GM18526 (cell line): ENCODE data around the gene ADD1.

Source experiments
- POLR2A ChIP-seq: IDR thresholded peaks from 3 replicates; pipeline ENCODE4 v1.6.1; 2011; ENCODE audit not compliant: insufficient read length; ENCODE audit errors: extremely low read depth

The ADD1 gene

DNA sequence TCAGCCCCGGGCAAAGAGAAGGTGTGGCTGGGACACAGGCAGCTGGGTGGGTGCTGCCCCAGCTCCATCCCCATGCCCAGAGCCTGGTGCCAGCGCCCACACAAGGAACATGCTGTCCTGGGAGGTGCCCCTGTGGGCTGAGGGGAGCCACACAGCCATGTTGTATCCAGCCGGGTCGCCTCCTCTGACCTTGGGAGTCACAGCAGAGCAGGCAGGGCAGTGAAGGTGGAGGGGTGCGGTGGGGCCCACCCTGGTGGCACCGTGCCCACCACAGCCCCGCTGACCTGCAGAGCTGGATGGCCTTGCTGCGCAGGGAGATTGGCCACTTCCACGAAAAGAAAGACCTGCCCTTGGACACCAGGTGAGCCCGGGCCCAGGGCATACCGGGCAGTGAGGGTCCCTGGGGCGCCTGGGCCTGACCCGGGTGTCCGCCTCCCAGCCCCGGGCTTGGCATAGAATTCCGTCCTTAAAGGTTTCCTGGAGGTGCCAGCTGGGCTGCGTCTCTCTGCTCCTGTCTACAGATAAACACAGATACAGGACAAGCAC lies 18.7 kb upstream of the ADD1 start:
- no peak for TF ChIP-seq POLR2A

DNA sequence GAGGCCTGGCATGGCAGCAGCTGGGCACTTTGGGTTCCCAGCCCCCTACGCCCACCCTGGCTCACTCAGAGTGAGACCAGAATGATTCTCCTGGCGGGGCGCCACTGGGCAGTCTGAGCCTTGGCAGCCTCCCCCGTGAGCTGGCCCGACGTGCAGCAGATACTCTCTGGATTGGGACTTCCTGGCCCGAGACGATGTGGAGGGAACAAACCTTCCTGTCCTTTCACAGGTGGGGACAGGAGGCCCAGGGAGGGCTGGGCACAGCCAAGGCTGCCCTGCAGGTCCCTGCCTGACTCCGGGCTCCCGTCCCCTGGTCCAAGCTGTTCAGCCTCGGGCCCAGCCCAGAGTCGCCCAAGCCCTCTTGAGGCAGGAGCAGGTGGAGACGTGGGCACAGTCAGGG lies 17.9 kb upstream of the ADD1 start:
- TF ChIP-seq POLR2A: no peak

DNA sequence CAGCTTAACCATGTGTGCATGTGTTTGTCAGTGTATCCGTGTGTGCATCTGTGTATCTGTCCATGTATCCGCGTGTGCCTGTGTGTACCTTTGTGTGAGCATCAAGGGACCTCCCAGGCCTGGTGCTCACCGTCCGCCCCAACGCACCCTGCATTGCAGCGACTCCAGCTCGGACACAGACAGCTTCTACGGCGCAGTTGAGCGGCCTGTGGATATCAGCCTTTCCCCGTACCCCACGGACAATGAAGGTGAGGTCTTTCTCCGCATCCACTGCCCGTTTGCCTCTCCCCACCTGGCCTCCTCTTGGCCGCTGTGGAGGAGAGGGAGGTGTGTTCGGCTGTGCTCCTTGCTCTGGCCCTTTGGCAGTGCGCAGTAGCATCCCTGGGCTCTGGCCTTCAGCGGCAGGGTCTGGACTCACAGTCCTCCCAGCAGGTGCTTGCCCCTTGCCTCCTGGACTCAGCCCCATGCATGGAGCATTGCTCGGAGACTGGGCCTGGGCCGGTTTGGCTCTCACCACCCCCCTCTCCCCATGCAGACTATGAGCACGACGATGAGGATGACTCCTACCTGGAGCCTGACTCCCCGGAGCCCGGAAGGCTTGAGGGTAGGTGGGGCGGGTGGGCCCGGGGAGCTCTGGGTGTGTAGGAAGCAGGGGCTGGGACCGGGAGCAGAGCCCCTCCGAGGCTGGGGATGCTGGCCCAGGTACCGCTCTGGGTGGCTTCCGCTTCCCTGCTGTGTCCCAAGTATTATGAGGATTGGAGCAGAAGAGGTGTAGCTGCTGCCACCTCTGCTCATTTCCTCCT lies 16.4 kb upstream of the ADD1 start:
- TF ChIP-seq POLR2A: no peak

DNA sequence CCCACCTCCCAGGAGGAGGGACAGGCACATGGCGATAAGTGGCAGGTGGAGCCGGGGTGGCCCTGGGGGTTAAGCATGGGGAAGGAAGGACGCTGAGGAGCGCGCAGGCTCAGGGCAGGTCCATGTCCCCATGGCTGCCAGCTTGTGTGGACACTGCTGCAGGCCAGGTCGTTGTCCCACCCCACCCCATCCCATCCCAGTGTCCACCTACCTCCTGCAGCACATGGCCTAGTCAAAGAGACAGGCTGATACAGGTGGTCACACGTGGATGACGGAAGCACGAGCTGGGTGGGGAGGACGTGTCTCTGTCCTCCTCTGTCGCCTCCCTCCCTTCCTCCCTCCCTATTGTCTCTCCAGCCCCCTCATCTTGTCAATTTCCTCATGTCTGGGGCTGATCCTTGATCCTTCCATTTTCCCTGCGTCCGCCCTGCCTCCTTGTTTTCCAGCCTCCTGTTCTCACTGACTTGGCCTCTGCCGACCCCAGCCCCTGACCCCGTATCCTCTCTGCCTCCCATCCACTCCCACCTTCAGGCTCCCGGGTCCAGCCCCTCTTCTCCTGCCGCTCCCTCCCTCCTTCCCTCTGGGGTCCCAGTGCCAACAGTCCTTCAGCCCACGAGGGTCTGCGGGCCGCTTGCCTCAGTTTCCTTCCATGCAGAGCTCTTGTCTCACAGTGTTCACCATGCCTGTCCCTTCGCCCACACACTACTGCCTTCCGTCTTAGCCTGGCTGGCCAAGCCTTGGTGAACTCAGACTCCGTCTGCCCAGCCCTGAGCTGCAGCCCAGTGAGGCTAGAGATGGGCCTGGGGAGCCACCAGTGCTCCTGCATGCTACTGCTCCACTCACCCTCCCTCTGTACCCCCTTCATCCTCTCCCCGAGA lies 15.5 kb upstream of the ADD1 start:
- no peak for TF ChIP-seq POLR2A

DNA sequence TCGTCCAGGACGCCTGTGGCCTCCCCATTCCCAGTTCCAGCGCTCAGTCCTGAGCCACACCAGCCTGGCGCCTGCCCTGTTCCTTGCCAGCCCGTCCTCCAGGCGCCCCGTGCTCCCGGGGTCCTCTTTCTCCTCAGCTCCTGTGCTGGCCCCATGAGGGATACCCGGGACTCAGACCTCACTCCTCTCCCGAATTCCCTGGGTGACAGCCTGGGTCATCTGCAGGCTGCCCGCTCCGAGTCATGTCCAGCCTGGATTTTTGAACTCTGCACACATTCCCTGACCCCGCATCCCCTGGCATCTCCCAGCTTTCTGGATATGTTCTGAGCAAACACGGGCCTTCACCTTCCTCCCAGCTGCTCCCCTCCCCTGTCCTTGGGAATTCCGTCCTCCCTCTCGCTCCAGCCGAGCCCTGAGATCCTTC lies 14.9 kb upstream of the ADD1 start:
- TF ChIP-seq POLR2A: no peak

DNA sequence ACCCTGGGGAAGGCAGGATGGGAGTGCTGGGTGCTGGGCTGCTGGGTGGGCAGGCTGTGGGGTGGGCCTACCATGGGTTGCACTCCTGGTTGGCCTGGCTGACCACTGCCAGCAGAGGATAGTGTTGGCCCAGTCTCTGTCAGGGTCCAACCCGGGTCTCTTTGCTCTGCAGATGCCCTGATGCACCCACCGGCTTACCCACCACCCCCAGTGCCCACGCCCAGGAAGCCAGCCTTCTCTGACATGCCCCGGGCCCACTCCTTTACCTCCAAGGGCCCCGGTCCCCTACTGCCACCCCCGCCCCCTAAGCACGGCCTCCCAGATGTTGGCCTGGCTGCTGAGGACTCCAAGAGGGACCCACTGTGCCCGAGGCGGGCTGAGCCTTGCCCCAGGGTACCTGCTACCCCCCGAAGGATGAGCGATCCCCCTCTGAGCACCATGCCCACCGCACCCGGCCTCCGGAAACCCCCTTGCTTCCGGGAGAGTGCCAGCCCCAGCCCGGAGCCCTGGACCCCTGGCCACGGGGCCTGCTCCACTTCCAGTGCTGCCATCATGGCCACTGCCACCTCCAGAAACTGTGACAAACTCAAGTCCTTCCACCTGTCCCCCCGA lies 14.2 kb upstream of the ADD1 start:
- TF ChIP-seq POLR2A: no peak

DNA sequence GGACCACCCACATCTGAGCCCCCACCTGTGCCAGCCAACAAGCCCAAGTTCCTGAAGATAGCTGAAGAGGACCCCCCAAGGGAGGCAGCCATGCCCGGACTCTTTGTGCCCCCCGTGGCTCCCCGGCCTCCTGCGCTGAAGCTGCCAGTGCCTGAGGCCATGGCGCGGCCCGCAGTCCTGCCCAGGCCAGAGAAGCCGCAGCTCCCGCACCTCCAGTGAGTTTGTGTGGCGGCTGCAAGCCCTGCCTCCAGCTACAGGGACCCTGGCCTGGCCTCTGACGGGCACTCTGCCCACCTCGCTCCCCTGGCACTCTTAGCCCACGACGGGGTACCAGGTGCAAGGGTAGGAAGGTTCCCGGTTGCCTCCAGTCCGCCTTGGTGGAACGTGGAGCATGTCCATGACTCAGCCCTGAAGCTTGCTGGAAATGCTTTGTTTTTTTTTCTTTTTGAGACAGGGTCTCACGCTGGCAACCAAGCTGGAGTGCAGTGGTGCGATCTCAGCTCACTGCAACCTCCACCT lies 13.7 kb upstream of the ADD1 start:
- no peak for TF ChIP-seq POLR2A

DNA sequence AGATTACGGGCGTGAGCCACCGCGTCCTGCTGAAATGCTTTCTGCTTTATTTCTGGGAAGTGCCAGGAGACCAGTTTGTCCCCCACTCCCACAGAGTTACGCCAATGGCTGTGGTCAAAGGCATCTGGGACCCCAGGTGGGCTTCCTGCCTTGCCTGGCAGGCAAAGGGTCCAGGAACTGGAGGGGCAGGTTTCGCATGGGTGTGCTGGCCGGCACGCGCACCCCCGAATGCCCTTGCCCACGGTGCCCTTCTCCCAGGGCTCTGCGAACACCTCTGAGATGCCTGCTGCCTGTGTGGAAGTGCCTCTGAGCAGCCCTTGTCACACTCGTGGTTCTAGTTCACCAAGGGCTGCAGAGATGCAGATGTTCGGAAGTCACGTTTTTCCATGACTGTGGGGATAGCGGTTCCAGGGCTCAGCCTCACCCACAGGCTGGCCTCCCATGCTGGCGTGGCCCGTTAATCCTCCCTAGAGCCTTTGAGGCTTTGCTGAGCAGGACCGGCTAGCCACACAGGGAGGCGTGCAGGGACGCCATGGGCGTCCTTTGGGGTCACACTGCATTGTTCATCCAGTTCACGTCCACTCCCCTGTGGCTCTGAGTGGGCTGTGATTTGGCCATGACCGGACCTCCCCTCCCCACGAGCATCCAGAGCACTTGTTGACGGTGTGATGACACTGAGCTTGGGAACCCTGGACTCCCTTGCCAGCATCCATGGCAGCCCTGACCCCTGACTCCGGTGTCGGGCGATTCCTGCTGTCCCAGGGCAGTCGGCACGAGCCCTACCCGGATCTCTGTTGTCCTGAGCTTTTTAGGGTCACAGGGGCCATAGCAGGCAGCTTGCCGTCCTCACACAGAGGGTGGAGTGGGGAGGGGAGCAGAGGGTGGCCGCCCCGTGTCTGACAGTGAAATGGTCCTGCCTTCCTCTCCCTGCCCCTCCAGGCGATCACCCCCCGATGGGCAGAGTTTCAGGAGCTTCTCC lies 12.7 kb upstream of the ADD1 start:
- no peak for TF ChIP-seq POLR2A

DNA sequence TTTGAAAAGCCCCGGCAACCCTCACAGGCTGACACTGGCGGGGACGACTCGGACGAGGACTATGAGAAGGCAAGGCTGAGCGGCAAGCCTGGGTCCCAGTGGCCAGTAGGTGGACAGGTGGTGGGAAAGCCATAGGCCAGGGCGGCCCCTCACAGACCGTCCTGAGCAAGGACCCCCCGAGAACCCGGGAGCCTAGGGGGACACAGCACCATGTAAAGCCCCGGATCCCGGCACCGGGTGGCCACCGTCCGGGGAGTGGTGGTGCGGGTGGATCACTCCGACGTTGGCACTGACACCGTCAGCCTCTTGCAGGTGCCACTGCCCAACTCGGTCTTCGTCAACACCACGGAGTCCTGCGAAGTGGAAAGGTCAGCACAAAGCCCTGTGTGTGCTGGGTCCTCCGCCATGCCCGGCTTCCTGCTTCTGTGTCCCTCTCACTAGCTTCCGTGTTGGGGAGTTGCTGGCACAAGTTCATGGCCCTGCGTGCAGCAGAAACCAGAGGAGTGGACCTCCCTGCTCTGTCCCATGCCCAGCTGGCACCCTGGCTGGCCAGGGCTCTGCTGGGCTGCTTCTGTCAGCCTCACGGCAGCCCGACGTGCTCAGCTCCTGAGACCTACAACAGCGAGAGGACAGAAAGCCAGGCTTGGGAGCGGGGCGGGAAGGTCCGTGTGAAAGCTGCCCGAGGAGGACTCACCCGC lies 11.9 kb upstream of the ADD1 start:
- no peak for TF ChIP-seq POLR2A

DNA sequence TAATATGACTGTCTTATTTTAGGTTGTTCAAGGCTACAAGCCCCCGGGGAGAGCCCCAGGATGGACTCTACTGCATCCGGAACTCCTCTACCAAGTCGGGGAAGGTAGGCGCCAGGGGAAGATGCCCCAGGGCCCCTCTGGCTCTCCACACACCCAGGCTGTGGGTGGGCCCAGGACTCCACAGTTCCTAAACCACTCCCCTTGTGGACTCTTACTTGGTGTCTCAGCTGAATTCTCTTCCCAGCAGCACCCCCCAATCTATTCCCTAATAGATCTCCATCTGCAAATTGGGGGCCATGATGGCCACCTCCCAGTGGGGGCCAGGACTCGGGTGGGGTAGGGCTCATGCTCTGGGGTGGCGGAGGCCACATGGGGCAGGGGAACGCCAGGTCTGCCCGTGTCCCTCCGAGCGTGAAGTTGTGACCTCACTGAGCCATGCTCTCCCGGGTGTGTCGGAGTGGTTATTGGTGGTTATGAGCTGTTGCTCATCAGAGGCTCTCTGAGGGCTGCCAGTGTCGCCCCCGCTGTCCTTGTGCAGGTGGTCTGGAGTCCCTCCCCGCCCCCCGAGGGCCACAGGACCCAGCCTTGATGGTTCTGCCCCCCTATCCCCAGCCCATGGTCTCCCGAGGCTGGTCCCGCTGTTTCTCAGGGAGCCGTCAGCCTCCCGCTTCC lies 11.2 kb upstream of the ADD1 start:
- TF ChIP-seq POLR2A: no peak

DNA sequence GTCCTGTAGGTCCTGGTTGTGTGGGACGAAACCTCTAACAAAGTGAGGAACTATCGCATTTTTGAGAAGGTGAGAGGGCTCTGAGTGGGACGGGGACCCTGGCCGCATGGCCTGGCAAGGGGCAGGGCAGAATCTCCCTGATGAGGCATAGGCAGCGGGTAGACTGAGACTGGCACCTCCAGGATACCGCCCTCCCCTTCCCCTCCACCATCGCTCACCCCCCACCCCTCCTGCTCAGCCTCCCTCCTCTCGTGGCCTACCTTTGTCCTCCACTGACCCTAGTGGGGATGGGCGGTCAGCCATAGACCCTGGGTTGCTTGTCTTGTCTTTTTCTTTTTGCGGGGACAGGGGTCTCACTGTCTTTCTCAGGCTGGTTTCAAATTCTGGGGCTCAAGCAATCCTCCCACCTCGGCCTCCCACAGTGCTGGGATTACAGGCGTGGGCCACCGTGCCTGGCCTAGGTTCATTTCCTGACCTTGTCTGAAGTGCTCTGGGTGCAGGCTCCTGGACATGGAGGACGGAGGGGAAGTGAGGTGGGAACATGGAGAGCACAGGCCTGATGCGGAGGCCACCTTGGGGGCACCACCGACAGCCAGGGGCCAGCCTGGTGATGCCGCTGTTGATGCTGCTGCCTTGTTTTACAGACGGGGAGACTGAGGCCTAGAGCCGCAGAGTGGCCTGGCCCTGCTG lies 10.5 kb upstream of the ADD1 start:
- no peak for TF ChIP-seq POLR2A

DNA sequence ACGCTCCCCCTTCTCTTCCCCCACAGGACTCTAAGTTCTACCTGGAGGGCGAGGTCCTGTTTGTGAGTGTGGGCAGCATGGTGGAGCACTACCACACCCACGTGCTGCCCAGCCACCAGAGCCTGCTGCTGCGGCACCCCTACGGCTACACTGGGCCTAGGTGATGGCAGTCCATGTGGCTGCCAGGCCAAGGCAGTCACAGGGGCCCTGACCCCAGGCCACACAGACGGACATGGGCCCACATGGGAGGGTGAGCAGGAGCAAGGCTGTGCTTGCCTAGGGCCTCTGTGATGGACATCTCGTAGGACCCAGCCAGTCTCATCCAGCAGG lies 10.0 kb upstream of the ADD1 start:
- no peak for TF ChIP-seq POLR2A
